ENCODE measurements around the gene ING4.

- TF ChIP-seq, protein P1, sequence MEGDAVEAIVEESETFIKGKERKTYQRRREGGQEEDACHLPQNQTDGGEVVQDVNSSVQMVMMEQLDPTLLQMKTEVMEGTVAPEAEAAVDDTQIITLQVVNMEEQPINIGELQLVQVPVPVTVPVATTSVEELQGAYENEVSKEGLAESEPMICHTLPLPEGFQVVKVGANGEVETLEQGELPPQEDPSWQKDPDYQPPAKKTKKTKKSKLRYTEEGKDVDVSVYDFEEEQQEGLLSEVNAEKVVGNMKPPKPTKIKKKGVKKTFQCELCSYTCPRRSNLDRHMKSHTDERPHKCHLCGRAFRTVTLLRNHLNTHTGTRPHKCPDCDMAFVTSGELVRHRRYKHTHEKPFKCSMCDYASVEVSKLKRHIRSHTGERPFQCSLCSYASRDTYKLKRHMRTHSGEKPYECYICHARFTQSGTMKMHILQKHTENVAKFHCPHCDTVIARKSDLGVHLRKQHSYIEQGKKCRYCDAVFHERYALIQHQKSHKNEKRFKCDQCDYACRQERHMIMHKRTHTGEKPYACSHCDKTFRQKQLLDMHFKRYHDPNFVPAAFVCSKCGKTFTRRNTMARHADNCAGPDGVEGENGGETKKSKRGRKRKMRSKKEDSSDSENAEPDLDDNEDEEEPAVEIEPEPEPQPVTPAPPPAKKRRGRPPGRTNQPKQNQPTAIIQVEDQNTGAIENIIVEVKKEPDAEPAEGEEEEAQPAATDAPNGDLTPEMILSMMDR (IDR thresholded peaks at IDR 0.05), result no peak
- no peak for TF ChIP-seq EZH2 (IDR thresholded peaks at IDR 0.05)
Measured at GRCh38 chr12:6695313-6696045, 32.6 kb upstream of the ING4 start.

Measured in neural progenitor cell (in vitro differentiated cells).